GM12865 (cell line): ENCODE results near the gene KCNJ6.

Source experiments
- DNase-seq: peaks from one replicate; pipeline ENCODE4 v3.0.0; 2010; ENCODE audit warnings: low read depth
- H3K4me3 ChIP-seq: 2 replicates; pipeline ENCODE4 v1.5.1; 2011; ENCODE audit warnings: mild to moderate bottlenecking, low read depth, low read length, control low read depth
- CTCF ChIP-seq: IDR thresholded peaks from 2 replicates; pipeline ENCODE4 v1.5.1; 2011; ENCODE audit warnings: low read length, control low read depth, low read depth, inconsistent platforms; ENCODE audit not compliant: insufficient read depth; ENCODE audit errors: missing control alignments

The KCNJ6 gene

DNA sequence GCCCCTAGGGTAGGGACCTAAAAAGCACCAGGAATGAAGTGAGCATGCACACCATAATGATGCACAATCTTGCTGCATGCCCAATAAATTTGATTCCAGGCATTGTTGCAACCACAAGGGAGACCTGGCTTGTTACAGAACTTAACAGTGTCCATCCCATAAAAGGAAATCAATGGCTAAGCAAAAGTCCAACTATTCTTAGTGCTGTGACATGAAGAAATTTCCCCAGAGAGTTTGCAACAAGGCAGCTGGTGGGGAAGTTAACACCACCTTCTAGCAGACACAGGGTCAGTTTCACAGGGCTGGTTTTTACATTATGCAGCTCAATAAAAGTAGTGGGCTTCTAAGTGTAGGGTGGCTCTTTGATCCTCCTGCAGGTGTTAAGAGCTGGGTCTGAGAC lies 221.1 kb downstream of the KCNJ6 start:
- no peak overlapping the region for H3K4me3 ChIP-seq
- no peak for TF ChIP-seq CTCF
- no peak for DNase-seq

DNA sequence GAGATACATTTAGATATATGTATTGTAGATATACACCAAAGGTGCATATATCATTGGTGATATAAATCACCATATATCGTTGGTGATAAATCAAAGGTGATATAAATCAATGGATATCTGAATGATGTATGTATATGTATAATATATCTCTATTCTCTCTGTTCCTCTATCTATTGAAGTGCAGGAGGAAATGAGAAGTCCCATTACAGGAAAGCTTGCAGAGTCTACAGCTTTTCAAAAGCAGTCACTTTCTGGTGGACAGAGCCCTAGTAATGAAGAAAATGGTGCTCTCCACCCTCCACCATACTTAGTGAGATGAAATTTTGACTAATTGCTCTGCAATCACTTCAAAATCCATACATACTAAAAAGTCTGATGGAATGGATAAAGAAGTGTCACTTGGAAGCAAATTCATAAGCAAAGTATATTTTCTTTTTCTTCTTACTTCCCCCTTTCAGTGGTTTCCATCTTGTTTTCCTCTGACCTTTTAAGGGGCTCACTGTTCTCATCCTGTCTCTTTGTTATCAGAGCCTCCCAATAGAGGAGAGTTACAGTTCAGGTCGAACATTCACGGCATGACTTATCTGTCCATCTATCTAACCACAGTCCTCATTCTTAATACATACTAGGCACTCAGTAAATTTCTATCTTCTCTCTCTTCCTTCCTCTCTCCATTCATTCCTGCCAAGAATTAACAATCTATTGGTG lies 227.2 kb downstream of the KCNJ6 start:
- H3K4me3 ChIP-seq = no peak overlapping the region
- DNase-seq = no peak
- no peak for TF ChIP-seq CTCF

- no peak for TF ChIP-seq CTCF
- no peak for DNase-seq
Observed at GRCh38 chr21:37686991-37687810, 229.1 kb downstream of the KCNJ6 start.

GRCh38 chr21:37684547-37684946 lies 231.7 kb downstream of the KCNJ6 start:
- DNase-seq = no peak
- no peak for TF ChIP-seq CTCF
- H3K4me3 ChIP-seq = no peak overlapping the region

More at GRCh38 chr21:37686991-37687810, 229.1 kb downstream of the KCNJ6 start:
- no peak overlapping the region for H3K4me3 ChIP-seq

DNA sequence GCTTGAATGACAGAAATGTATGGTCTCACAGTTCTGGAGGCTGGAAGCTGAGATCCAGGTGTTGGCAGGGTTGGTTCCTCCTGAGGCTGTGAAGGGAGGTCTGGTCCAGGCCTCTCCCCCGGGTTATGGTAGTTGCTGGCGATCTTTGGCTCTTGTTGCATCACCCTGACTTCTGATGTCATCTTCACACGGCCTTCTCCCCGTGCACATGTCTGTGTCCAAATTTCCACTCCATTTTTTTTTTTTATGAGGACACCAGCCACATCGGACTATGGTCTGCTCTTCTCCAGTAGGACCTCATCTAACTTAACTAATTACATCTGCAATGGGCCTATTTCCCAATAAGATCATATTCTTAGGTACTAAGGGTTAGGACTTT lies 232.2 kb downstream of the KCNJ6 start:
- no peak for DNase-seq
- H3K4me3 ChIP-seq = no peak overlapping the region
- no peak for TF ChIP-seq CTCF

- no peak for TF ChIP-seq CTCF
- DNase-seq = no peak
- H3K4me3 ChIP-seq = no peak overlapping the region
Observed at GRCh38 chr21:37683396-37684114, 232.7 kb downstream of the KCNJ6 start.
